Type B pancreatic cell (in vitro differentiated cells): Measurements from ENCODE around the gene KRTAP9-8. TPM values are rescaled to one million over a fixed set of nuclear protein-coding genes. Genes with fewer than 3 reads are reported as not detected.

Experiments
- total RNA-seq: library from RNA; stranded (reverse); gene quantifications from 2 replicates; pipeline ENCODE4 v1.2.1, GENCODE V29; 2021; ENCODE audit warnings: low replicate concordance

Gene KRTAP9-8
- total RNA-seq, 1 donor from 2014 or later, result not detected

Other genes with a start within 250 kb of the KRTAP9-8 start
- not detected in 2 replicates for gene KRTAP3-3, start 243.8 kb upstream of the KRTAP9-8 start, total RNA-seq
- gene KRTAP3-2, start 238.1 kb upstream of the KRTAP9-8 start, total RNA-seq, result not detected in 2 replicates
- 1.7 TPM in 1 of 2 replicates, not detected in the other for gene KRTAP3-1, start 228.9 kb upstream of the KRTAP9-8 start, total RNA-seq
- gene KRTAP1-5, start 210.8 kb upstream of the KRTAP9-8 start, total RNA-seq, result not detected in 2 replicates
- gene KRTAP1-4, start 207.8 kb upstream of the KRTAP9-8 start, total RNA-seq, result not detected in 2 replicates
- not detected in 2 replicates for gene KRTAP1-3, start 203.1 kb upstream of the KRTAP9-8 start, total RNA-seq
- gene KRTAP1-1, start 196.5 kb upstream of the KRTAP9-8 start, total RNA-seq, result not detected in 2 replicates
- not detected in 2 replicates for gene KRTAP2-1, start 190.7 kb upstream of the KRTAP9-8 start, total RNA-seq
- gene KRTAP2-2, start 182.8 kb upstream of the KRTAP9-8 start, total RNA-seq, result not detected in 2 replicates
- 0.98 TPM in 1 of 2 replicates, not detected in the other for gene KRTAP2-3, start 177.9 kb upstream of the KRTAP9-8 start, total RNA-seq
- gene KRTAP2-4, start 172.1 kb upstream of the KRTAP9-8 start, total RNA-seq, result not detected in 2 replicates
- not detected in 2 replicates for gene KRTAP4-7, start 153.8 kb upstream of the KRTAP9-8 start, total RNA-seq
- gene KRTAP4-8, start 139.9 kb upstream of the KRTAP9-8 start, total RNA-seq, result not detected in 2 replicates
- not detected in 2 replicates for gene KRTAP4-16, start 135.8 kb upstream of the KRTAP9-8 start, total RNA-seq
- not detected in 2 replicates for gene KRTAP4-9, start 132.6 kb upstream of the KRTAP9-8 start, total RNA-seq
- not detected in 2 replicates for gene KRTAP4-11, start 119.6 kb upstream of the KRTAP9-8 start, total RNA-seq
- not detected in 2 replicates for gene KRTAP4-12, start 113.8 kb upstream of the KRTAP9-8 start, total RNA-seq
- not detected in 2 replicates for gene KRTAP4-6, start 97.5 kb upstream of the KRTAP9-8 start, total RNA-seq
- not detected in 2 replicates for gene KRTAP4-5, start 88.2 kb upstream of the KRTAP9-8 start, total RNA-seq
- gene KRTAP4-4, start 77.3 kb upstream of the KRTAP9-8 start, total RNA-seq, result not detected in 2 replicates
- not detected in 2 replicates for gene KRTAP4-3, start 69.8 kb upstream of the KRTAP9-8 start, total RNA-seq
- not detected in 2 replicates for gene KRTAP4-2, start 59.8 kb upstream of the KRTAP9-8 start, total RNA-seq
- not detected in 2 replicates for gene KRTAP4-1, start 53.1 kb upstream of the KRTAP9-8 start, total RNA-seq
- not detected in 2 replicates for gene KRTAP9-1, start 48.1 kb upstream of the KRTAP9-8 start, total RNA-seq
- not detected in 2 replicates for gene KRTAP9-2, start 11.4 kb upstream of the KRTAP9-8 start, total RNA-seq
- gene KRTAP9-3, start 5.5 kb upstream of the KRTAP9-8 start, total RNA-seq, result not detected in 2 replicates
- not detected in 2 replicates for gene KRTAP9-4, start 11.7 kb downstream of the KRTAP9-8 start, total RNA-seq
- not detected in 2 replicates for gene KRTAP9-9, start 17.4 kb downstream of the KRTAP9-8 start, total RNA-seq
- gene KRTAP9-6, start 27.4 kb downstream of the KRTAP9-8 start, total RNA-seq, result not detected in 2 replicates
- not detected in 2 replicates for gene KRTAP9-7, start 37.7 kb downstream of the KRTAP9-8 start, total RNA-seq
- not detected in 2 replicates for gene KRTAP29-1, start 64.9 kb downstream of the KRTAP9-8 start, total RNA-seq
- not detected in 2 replicates for gene KRTAP16-1, start 71.3 kb downstream of the KRTAP9-8 start, total RNA-seq
- gene KRTAP17-1, start 77.7 kb downstream of the KRTAP9-8 start, total RNA-seq, result not detected in 2 replicates
- gene KRT33A, start 112.8 kb downstream of the KRTAP9-8 start, total RNA-seq, result 0.24 and 1.9 TPM in 2 replicates
- not detected in 2 replicates for gene KRT33B, start 131.8 kb downstream of the KRTAP9-8 start, total RNA-seq
- gene KRT34, start 144.3 kb downstream of the KRTAP9-8 start, total RNA-seq, result not detected in 2 replicates
- gene KRT31, start 159.6 kb downstream of the KRTAP9-8 start, total RNA-seq, result 0.79 TPM in 1 of 2 replicates, not detected in the other
- gene KRT37, start 186.6 kb downstream of the KRTAP9-8 start, total RNA-seq, result not detected in 2 replicates
- not detected in 2 replicates for gene KRT38, start 203.0 kb downstream of the KRTAP9-8 start, total RNA-seq
- 0.17 and 0.83 TPM in 2 replicates for gene KRT32, start 229.4 kb downstream of the KRTAP9-8 start, total RNA-seq
- gene KRT35, start 243.2 kb downstream of the KRTAP9-8 start, total RNA-seq, result not detected in 2 replicates